Ishikawa (cell line): Measurements from ENCODE around the gene QPCT.

Source experiments
- CEBPB ChIP-seq: IDR thresholded peaks from 2 replicates; pipeline ENCODE4 v1.6.1; 2012
- EP300 ChIP-seq: IDR thresholded peaks from 2 replicates; pipeline ENCODE4 v1.6.1; 2012; ENCODE audit warnings: borderline replicate concordance
- RAD21 ChIP-seq: IDR thresholded peaks from 2 replicates; pipeline ENCODE4 v1.6.1; 2012; ENCODE audit warnings: low read depth
- TAF1 ChIP-seq: IDR thresholded peaks from 2 replicates; pipeline ENCODE4 v1.6.1; 2012; ENCODE audit warnings: low read depth, mild to moderate bottlenecking
- TCF12 ChIP-seq: IDR thresholded peaks from 2 replicates; pipeline ENCODE4 v1.6.1; 2012; ENCODE audit warnings: low read depth
- TEAD4 ChIP-seq: IDR thresholded peaks from 2 replicates; pipeline ENCODE4 v1.6.1; 2012
- ZBTB7A ChIP-seq: IDR thresholded peaks from 2 replicates; pipeline ENCODE4 v1.6.1; 2012; ENCODE audit warnings: low read depth
- TF ChIP-seq, protein P1 (sequence below): IDR thresholded peaks from 2 replicates; pipeline ENCODE4 v1.6.1; 2012
- TF ChIP-seq, protein P2 (sequence below): IDR thresholded peaks from 2 replicates; pipeline ENCODE4 v1.6.1; 2012; ENCODE audit warnings: low read depth, mild to moderate bottlenecking

DNA sequence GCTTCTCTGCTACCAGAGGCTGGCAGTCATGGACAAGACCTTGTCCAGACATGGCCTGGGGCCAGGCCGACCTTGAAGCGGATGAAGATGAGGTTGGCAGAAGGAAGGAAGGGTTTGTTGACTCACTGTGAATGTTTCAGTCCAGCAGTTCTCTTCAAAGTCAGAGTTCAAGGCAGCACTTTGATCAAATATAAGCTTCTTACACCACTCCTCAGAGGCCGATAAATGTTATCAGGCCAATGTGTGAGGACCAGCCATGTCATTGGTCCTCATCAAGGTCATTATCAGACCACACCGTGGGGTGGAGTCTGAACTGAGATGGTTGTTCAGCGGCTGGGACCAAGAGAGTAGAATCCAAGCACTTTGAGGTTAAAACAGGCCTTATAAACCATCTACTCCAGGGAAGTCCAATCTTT, 35.5 kb downstream of the QPCT start:
- TF ChIP-seq, protein P1, sequence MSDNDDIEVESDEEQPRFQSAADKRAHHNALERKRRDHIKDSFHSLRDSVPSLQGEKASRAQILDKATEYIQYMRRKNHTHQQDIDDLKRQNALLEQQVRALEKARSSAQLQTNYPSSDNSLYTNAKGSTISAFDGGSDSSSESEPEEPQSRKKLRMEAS, result no peak
- TF ChIP-seq RAD21 (no peak), EP300 (no peak), CEBPB (no peak), TEAD4 (no peak), TAF1 (no peak), ZBTB7A (no peak), TCF12 (no peak)
- TF ChIP-seq, protein P2, sequence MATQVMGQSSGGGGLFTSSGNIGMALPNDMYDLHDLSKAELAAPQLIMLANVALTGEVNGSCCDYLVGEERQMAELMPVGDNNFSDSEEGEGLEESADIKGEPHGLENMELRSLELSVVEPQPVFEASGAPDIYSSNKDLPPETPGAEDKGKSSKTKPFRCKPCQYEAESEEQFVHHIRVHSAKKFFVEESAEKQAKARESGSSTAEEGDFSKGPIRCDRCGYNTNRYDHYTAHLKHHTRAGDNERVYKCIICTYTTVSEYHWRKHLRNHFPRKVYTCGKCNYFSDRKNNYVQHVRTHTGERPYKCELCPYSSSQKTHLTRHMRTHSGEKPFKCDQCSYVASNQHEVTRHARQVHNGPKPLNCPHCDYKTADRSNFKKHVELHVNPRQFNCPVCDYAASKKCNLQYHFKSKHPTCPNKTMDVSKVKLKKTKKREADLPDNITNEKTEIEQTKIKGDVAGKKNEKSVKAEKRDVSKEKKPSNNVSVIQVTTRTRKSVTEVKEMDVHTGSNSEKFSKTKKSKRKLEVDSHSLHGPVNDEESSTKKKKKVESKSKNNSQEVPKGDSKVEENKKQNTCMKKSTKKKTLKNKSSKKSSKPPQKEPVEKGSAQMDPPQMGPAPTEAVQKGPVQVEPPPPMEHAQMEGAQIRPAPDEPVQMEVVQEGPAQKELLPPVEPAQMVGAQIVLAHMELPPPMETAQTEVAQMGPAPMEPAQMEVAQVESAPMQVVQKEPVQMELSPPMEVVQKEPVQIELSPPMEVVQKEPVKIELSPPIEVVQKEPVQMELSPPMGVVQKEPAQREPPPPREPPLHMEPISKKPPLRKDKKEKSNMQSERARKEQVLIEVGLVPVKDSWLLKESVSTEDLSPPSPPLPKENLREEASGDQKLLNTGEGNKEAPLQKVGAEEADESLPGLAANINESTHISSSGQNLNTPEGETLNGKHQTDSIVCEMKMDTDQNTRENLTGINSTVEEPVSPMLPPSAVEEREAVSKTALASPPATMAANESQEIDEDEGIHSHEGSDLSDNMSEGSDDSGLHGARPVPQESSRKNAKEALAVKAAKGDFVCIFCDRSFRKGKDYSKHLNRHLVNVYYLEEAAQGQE, result no peak
